Measurements from ENCODE around the gene FABP1. TPM values are rescaled to one million over a fixed set of nuclear protein-coding genes. Genes with fewer than 3 reads are reported as not detected.

Gene FABP1
- total RNA-seq (not detected), polyA plus RNA-seq (1 to 10 TPM in 1 of 2 donors, under 1 TPM in 1; 0.14 to 1.1 TPM)
- long read RNA-seq, donor 1, result 0 reads
- long read RNA-seq, donor 2, result 0 reads
- long read RNA-seq, donor 3, result 0 reads

GRCh38 chr2:88127888-88128653, at the start of gene FABP1:
TSS of gene FABP1 (minus strand) at chr2:88128062. CDS start at chr2:88128017, 45 bp downstream.
- 87 to 88% methylated on average over 12 of the region's 12 CpGs for WGBS, 2 donors
- no peak for TF ChIP-seq CTCF (IDR thresholded peaks at IDR 0.05)
- Histone ChIP-seq H3K27ac (no peak within 1 kb of the TSS), H3K27me3 (no peaks in the 10 kb centered on the region), H3K9me3 (no peaks in the 10 kb centered on the region), H3K4me1 (no peaks in the 10 kb centered on the region), H3K36me3 (no peaks in the 10 kb centered on the region), H3K4me3 (no peak within 1 kb of the TSS)
- no peak for DNase-seq
- ATAC-seq, result no peak
- intact Hi-C loops (cut with DNase I), result no loop called here

- intact Hi-C loops (cut with DNase I), result no loop called here
- no peak overlapping the region for H3K4me3 ChIP-seq
- ATAC-seq (peak in 7 of 8 donors; percentile 38 to 70 (median 59)), DNase-seq (no peak)
- H3K9me3 ChIP-seq, result no peaks in the 10 kb centered on the region
- no peak for TF ChIP-seq CTCF (IDR thresholded peaks at IDR 0.05)
- peaks cover 0 to 10% (median 0%) of the 10 kb centered on the region in 9 donors for H3K36me3 ChIP-seq
- H3K4me1 ChIP-seq, result peaks cover 0 to 25% (median 15%) of the 10 kb centered on the region in 9 donors
- peak overlapping the region in 6 of 10 donors; percentile 13 to 79 (median 62) for H3K27ac ChIP-seq
- 63 to 71% methylated on average over 3 of the region's 3 CpGs for WGBS, 2 donors
- peaks cover 0 to 3% (median 0%) of the 10 kb centered on the region in 7 donors for H3K27me3 ChIP-seq
Observed at GRCh38 chr2:88177556-88177955, 49.7 kb upstream of the FABP1 start.

GRCh38 chr2:88176352-88176984, 48.6 kb upstream of the FABP1 start:
- intact Hi-C loops (cut with DNase I), result no loop called here
- no peak for TF ChIP-seq CTCF (IDR thresholded peaks at IDR 0.05)
- no peak for DNase-seq
- Histone ChIP-seq H3K4me3 (no peak overlapping the region), H3K9me3 (no peaks in the 10 kb centered on the region), H3K36me3 (peaks cover 0 to 5% (median 0%) of the 10 kb centered on the region in 9 donors), H3K27ac (peak overlapping the region in 8 of 10 donors; percentile 13 to 79 (median 52)), H3K4me1 (peaks cover 0 to 25% (median 15%) of the 10 kb centered on the region in 9 donors), H3K27me3 (peaks cover 0 to 7% (median 0%) of the 10 kb centered on the region in 7 donors)
- WGBS, 2 donors, result 40 to 43% methylated on average over 3 of the region's 3 CpGs
- ATAC-seq, result peak in 6 of 8 donors; percentile 25 to 87 (median 54)

- Histone ChIP-seq H3K4me3 (no peak overlapping the region), H3K36me3 (peaks cover 0 to 5% (median 0%) of the 10 kb centered on the region in 9 donors), H3K27ac (no peak overlapping the region), H3K27me3 (peaks cover 0 to 16% (median 0%) of the 10 kb centered on the region in 7 donors), H3K4me1 (peaks cover 0 to 32% (median 15%) of the 10 kb centered on the region in 9 donors), H3K9me3 (peaks cover 0 to under 1% (median 0%) of the 10 kb centered on the region in 11 donors)
- intact Hi-C loops (cut with DNase I), result no loop called here
- no peak for ATAC-seq
- no peak for TF ChIP-seq CTCF (IDR thresholded peaks at IDR 0.05)
- WGBS, 2 donors, result 92% methylated on average over 6 of the region's 6 CpGs
- no peak for DNase-seq
Observed at GRCh38 chr2:88172882-88173281, 45.0 kb upstream of the FABP1 start.

Measured in heart right ventricle (tissue), 16 donors.